NCI-H2107 treated with DMSO at 0.1 percent for 48 hours (cell line): ENCODE results near the gene NEK3.
"Not testable (repeated sequence)": the region's sequence is repeated elsewhere in the genome, so short reads cannot be mapped to it uniquely, and the experiment has no call there.

Experiments used
- DNase-seq: peaks from one replicate; lab custom pipeline; 2025; ENCODE audit not compliant: unreplicated experiment; lab: John Stamatoyannopoulos, UW

The NEK3 gene

DNA sequence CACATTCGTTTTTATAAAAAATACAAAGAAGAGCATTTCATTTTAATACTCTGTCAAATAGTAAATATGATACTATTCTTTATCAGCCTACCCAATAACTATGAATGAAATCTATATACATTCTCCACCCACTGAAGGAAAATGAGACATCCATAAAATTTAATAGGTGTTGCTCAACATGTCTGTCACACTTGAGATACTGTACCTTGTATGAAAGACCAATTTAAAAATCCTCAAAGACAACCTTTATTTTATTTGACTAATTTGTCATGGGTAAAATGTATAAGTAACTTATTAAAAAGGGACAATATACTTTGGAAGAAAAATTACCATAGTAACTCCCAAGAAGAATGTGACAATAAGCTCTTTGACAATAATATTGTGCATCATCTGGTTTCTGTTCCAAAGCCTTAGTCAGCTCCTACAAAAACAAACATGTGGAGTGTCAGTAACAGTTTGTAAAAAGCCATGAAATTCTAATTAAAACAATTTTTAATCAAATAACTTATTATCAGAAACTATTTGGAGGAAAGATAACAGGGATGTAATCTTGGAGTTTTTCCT, 11.5 kb upstream of the NEK3 start:
- DNase-seq: not testable (repeated sequence)

DNA sequence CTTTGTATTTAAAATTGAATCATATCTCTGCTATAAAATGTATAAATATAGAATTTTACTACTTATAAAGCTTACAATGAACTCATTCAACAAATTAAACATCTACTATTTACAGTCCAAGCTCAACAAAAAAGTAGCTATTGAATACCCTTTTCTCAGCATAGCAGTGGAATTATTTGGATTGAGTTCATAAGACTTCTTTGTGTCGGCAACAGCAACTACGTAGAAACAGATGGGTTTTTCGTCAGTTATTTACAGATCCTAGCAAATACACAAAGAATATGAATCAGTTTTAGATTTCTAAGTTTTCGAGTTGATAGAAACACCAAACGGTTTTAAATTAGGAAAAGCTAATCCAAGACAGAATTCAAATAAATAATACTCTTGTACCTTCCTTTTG, 10.4 kb upstream of the NEK3 start:
- no peak for DNase-seq

DNA sequence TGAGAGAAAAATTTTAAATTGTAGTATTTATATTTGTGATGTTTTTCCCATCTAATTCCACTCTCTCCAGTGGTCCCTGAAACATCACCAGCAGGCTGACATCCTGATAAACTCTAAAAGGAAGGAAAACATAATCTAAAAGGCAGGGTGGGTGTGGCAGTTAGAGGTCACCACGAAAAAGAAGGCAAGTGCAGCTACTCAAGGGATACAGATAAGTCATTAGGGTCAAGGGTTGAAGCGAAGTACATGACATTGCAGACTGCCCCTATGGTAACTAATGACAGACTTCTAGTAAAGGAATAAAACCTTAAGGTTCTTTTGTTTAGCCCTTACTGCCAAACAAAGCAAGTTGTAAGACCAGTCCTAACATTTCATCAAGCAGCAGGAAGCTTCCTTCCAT, 6.0 kb upstream of the NEK3 start:
- no peak for DNase-seq

DNA sequence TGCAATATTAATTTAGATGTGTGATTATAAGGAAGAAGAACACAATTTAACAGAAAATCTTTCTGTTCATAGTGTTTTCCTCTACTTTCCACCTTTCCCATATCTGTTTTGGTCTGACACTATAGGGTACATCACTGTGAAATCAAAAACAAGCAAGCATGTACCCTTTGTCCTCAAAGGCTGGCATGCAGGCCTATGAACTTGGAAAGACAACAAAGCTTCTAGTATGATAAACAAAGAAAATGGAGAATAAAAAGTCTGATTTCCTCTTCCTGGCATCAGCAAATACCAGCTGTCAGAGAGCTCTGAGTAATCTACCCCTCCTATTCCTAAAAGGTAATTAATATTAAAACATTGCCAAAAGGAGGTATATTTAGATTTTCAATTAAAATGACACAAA, 5.6 kb upstream of the NEK3 start:
- no peak for DNase-seq

DNA sequence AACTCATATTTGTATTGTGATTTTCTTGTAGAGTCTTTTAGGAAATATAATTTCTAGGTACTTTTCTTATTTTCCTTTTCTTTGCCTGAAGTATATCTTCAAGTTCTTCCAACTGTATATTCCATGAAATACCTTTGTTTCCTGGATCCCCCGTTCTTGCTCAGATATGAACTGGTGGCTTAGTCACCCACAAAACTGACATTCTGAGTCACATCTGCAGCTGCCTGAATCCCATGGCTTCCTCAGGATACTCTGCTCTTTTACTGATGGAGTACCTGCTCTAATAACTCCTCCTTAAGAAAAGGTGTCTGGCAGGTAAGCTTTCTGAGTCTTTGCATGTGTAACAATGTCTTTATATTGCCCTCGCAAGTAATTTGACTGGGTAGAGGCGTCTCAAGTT, 4.5 kb upstream of the NEK3 start:
- DNase-seq: not testable (repeated sequence)

DNA sequence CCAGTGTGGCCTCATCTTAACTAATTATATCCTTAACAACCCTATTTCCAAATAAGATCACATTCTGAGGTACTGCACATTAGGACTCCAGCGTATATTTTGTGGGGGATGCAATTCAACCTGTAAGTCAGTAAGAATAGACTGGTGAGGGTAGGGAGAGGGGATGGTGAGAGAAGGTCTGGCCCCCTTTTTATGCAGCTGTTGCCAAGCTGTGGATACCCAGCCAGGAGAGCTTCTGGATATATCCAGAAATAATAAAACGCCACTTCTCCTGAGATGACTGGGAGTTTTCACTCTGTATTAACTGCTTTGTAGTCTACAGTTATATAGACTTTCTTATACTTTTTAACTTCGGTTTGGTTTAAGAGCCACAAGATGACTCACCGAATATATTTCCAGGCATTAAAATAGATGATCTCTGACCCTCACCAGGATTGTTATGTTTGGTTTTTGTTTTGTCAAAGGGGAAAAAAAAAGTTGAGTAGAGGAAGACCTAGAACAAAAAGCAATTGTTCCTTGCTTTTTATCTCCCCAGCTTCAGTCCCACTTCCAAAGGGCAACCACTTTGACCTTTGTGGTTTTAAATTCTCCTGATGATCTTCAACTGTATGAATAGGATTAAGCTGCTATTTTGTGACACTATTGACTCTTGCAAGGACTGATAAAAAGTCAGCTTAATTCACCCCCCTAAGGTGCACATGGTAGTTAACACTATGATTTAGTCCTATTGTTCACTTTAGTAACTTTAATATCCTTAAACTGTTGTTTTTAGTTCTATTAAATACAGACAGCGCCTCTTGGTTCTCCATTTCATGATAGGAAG, 3.1 kb upstream of the NEK3 start:
- no peak for DNase-seq

DNA sequence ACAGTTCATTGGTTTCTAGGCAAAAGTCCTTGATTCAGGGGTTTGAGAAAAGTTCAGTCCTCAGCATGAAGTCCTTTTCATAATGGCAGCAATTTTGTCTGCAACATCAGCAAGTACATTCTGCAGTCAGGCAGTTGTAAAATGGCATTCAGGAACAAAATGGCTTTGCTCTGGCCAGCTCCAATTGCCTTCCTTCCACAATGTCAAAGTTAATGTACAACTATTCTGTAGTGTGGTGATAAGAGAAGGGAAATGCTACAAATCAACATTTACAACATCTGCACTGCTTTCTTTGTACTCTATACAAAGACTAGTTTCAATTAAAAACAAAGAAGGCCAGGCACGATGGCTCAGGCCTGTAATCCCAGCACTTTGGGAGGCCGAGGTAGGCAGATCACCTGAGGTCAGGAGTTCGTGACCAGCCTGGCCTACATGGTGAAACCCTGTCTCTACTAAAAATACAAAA, 1.8 kb upstream of the NEK3 start:
- no peak for DNase-seq

DNA sequence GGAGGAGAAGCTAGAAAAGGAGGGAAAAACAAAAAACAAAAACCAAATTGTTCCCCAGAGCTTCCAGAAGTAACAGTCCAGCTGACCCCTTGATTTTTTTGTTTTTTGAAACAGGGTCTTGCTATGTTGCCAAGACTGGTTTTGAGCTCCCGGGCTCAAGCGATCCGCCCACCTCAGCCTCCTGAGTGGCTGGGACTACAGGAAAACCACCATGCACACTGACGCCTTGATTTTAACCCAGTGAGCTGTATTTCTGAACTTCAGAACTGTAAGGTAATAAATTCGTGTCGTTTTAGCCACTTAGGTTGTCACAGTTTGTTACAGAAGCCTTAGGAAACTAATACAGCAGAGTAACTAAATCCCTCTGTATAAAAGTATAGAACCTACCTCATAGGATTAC, 1.1 kb upstream of the NEK3 start:
- no peak for DNase-seq

DNA sequence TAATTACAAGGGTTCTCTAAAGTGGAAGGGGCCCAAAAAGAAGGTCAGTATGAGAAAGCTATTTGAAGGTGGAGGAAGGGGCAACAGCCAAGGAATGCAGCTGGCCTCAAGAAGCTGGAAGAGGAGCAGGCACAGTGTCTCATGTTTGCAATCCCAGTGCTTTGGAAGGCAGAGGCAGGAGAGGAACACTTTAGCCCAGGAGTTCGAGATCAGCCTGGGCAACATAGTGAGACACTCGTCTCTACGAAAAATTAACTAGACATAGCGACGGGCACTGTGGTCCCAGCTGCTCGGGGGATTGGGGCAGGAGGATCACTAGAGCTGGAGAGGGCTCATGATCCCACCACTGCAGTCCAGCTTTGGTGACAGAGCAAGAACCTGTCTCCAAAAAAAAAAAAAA, 656 bp upstream of the NEK3 start:
- no peak for DNase-seq

DNA sequence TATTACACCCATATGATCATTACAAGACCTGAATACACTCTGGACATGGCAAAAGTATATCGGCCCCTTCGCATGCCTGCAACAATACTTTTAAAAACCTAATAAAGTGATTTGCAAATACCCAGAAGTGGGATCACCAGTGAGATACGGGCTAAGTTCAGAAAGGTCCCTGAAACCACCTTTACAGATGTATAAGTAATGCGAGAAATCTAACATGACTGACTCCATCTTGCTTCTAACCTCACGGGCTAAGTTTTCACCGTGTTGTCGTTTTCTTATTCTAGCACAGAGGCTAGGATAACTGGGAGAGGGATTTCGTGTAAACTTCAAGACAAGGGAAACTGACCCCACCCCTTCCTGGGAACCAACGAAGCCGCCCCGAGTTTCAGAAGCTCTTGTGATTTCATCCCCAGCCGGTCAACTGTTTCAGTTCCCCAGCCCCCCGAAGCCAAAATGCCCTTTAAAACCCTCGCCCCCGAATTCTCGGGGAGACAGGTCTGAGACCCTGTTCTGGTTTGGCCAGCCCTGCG, 703 bp downstream of the NEK3 start:
- no peak for DNase-seq

DNA sequence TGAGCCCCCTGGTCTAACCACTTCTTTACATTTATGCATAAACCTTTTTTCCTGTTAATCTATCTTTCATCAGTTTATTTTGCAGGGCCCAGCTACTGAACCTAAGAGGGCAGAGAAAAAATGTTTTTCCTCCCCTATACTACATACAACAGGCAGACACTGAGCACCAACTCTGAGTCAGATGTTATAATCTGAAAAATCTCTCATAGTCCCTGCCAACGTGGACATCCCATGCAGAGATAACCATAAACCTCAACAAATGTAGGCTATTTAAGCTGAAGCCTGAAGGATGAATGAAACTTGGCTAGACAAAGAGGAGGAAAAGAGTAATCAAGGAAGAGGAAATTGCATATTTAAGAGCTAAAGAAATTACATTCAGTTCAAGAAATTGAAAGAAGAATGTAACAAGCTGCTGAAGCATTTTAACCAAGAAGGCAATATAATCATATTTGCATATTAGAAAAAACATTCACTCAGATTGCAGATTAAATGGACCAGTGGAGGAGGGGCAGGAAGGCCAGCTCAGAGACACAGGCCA, 2.6 kb downstream of the NEK3 start:
- no peak for DNase-seq

DNA sequence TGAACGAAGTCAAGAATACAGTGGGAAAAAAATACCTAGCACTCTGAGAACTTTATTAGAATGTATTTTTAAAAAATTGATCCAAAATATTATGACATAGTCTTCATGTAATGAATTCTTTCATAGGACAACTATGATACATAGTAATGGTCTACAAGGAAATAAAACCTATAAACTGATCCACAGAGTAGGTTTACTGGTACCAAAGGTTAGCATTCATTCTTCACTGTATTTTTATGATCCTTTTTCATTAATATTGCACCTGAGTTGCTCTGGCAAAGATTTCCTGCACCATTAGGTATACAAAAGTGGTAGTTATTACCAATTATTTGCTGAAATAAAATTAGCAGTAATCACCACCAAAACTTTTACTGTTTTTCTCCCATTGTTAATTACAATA, 4.2 kb downstream of the NEK3 start:
- no peak for DNase-seq

DNA sequence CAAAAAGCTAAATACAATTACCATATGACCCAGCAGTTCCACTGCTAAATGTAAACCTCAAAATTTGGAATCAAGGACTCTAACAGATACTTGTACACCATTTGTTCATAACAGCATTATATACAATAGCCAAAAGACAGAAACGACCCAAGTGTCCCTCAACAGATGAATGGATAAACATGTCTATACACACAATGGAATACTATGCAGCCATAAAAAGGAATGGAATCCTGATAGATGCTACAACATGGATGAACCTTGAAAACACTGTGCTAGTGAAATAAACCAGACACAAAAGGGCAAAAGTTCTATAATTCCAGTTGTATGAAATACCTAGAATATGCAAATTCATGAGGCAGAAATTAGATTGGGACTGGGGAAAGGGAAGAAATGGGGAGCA, 12.2 kb downstream of the NEK3 start:
- DNase-seq: no peak

DNA sequence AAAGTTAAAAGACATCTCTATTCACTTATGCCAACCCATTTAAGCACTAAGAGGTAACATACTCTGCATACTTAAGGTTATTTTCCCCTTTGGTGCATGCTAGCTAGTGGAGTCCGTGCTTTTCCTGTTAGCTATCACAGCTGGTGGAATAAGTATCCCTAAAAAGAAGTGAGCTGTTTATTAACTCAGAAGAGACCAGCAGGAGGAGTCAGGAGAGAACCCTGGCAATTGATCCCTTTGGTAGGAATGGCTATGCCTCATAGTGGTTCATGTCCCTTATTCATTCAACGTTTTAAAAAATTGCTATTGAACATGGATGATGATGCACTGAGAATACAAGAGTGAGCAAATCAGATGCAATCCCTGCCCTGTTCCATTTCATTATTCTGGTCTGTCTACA, 18.1 kb downstream of the NEK3 start:
- no peak for DNase-seq

DNA sequence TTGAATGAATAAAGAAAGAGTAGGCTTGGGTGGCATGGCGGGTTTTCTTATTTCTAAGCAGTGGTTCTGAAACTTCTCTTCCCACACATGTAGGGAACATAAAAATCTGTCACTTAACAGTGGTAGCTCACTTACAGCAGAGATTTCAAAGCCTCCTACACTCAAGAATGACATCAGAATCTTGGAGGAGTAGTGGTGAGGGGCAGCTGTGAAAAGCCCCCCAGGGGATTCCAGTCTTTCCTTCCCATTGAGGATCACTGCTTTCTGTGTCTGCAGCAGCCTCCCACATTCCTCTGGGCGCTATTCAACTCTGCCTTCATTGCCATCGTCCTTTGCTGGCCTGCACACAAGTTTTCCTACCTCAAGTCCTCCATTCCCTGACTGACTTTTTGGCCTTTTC, 21.9 kb downstream of the NEK3 start:
- no peak for DNase-seq

DNA sequence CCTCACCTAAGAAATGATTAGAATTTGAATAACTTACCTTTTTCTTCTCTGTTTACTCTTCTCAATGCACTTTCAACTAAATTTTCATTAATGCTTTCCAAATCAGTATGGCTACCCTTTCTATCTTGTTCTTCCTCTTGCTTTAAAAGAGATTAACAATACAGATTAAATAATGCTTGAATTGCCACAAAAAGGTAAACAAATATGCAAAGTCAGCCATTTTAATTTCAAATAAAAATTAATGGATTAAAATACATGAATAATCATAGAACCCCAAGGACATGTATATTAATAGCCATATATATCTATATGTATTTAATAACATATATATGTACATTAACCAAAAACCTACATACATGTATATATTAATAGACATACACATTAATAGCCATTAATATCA, 22.6 kb downstream of the NEK3 start:
- no peak for DNase-seq

DNA sequence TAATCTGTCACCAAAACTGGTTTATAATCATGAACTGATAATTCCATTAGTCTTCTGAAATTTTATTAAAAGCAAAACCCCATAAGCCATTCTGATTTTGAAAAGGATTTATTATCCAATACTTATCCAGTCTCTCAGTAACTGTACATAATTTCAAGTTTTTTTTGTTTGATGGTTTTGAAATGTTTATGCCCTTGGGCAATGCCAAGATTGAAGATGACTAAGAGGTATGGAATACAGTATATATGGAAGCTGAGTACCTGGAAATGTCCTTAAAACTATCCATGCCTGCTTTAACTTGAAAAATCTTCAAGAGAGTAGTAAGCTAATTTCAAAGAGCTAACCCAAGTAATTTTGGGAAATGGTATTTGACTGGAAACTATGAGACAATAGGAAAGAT, 28.8 kb downstream of the NEK3 start:
- DNase-seq: no peak

DNA sequence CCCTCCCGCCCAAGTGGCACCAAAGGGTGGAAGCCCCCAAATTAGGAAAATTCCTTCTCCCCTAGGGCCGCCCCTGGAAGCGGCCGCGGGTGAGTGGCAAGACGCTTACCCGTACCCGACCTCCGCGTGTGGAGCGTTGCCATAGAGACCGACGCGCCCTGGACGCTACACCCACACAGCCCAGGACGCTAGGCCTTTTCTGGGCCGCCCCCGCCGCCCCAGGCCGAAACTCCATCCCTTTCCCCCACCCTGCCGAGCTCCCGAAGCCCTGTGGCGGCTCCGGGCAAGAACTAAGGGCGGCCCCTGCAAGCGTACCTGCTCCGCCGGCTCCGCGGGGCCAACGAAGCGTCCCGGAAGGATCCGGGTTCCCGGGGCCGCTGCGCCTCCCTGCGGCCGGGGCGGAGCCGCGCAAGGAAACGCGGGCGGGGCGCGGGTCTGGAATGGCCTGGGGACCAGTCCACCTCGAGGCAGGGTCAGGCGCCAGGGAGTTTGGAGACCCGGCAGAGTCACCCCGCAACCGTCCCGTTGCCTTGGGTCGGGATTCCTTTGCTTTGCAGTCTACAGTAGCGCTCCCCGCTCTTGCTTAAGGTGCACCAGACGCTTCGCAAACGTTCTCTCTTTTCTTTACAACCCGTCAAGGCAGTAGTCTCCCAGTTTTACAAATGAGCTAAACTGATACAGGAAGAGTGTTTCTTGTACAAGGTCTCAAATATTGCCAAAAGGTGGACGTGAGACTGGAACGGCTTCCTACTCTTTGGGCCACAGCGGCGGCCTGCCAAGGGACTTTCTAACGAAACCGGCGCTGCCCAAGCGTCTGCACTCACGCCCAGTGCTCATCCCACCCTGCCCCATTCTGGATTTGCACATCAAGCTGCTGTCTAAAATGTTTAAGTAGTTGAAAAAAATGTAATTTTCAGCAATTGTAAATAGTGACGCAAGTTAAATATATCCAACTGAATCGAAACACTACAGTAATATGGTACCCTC, 30.4 kb downstream of the NEK3 start, which contains the start of gene NEK5:
Gene NEK5 (minus strand): TSS at position 360 of the 987 bp plus-strand sequence. CDS start 1,591 bp downstream, outside the sequence.
- no peak for DNase-seq

DNA sequence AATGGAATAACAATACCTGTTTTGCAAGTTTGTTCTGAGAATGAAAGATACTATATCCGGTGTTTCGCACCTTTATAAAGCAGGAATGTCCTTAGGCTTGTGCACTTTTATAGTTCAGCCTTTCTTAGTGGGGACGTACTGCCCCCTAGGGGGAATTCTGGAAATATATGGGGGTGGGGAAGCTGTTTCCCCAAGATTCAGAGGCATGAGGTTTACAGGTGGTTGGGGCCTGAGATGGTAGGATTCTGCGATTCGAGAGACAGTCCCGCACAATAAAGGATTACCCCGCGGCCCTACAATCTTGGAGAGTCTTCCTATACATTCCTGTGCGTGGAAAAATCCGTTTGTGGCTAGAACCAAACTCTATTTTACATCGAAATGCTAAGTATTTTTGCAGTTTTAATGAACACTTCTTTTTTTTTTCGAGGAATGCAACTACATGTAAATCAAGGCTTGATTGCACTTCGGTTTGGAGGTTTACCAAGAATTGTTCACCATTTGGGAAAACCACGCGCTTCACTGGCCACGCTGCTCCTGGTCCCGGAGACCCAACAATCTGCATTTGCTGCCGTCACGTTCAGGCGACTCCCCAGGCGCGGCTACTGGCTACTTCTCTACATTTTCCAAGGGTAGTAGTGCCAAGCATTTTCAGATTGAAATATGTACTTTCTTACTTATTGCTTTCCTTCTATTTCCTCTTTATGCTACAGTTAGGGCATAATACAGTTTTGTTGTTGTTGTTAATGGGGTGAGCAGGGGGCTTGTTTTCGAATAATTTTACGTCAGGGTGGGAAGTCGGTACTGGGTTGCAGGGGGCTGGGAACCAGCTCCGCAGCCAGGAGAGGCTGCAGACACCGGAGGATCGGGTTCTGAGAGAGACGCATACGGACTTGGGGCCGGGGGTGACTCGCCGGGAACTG, 31.4 kb downstream of the NEK3 start:
- peak; percentile 58 for DNase-seq

DNA sequence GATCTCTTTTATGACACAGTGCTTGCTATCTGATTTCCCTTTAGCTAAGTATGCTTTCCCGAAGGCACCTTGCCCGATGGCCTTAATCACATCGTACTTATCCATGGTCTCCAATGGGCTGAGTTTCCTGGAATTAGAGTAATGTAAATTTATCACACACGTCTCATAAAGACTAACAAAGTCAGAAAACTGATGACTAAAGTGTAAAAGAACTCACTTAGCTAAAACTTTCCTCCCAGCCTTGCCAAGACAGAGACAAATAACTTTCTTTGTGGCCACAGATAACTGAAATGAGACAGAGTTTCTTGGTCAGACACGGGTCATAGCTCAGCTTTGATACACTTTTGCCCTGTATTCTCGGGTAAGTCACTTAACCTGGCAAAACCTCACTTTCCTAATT, 32.0 kb downstream of the NEK3 start:
- DNase-seq: no peak
